K562 (cell line): Measurements from ENCODE around the gene TBL1Y. TPM values are rescaled to one million over a fixed set of nuclear protein-coding genes. Genes with fewer than 3 reads are reported as not detected.

Source experiments
- ATAC-seq: fragments of 200-7000 bp; cut with Tn5 transposase; 3 replicates; pipeline ENCODE4 v1.9.1; 2020; ENCODE audit warnings: moderate library complexity
- BruUV-seq: library from RNA; stranded (reverse); fragments of 400-500 nt; replicated peaks from 2 replicates; lab custom pipeline; 2021; lab: Mats Ljungman, UMichigan
- CTCF ChIA-PET: fragments of 300-600 bp; formaldehyde crosslinking; extraction: SDS; loops from one replicate; lab custom pipeline; 2021; ENCODE audit warnings: low intra/inter-chr PET ratio; lab: Yijun Ruan, JAX
- POLR2A ChIA-PET: fragments of 300-600, 350-650 bp; sonication (Branson Sonifier 250); formaldehyde crosslinking; extraction: SDS; loops from one replicate; lab custom pipeline; 2021; ENCODE audit warnings: antibody characterized with exemption, inconsistent platforms; lab: Yijun Ruan, JAX
- DNase-seq, 4 experiments: peaks; one replicate each; pipeline versions ENCODE4 v3.0.0 to v3.0.0-alpha.2; 2011 to 2018; ENCODE audit warnings: low spot score in 3 of 4, mixed read lengths in 3 of 4; ENCODE audit errors: extremely low read depth in 1 of 4
- FAIRE-seq: peaks from 2 replicates; lab custom pipeline; 2011; peaks lifted over from hg19 to GRCh38; lab: Jason Lieb, UNC
- H2AFZ ChIP-seq: 2 replicates; pipeline ENCODE4 v1.6.0; 2011; ENCODE audit warnings: low read depth, low read length, control low read depth, inconsistent platforms
- H3K27ac ChIP-seq: fragments of 200-600 bp; 3 replicates; pipeline ENCODE4 v1.8.0; 2011; ENCODE audit warnings: low read depth, mild to moderate bottlenecking, control low read depth, inconsistent platforms, low read length, moderate library complexity, mixed read lengths; ENCODE audit errors: extremely low read depth
- H3K27me3 ChIP-seq, 2 experiments: fragments of 300-600 bp in 1 of 2; 2 replicates in 1 of 2; 3 replicates in 1 of 2; pipeline versions ENCODE4 v1.6.0 to v1.8.0; 2011; ENCODE audit warnings: inconsistent platforms in 2 of 2, low read length in 2 of 2, mild to moderate bottlenecking in 1 of 2, mixed read lengths in 1 of 2, moderate library complexity in 1 of 2; ENCODE audit not compliant: control insufficient read depth in 2 of 2, insufficient read depth in 2 of 2
- H3K36me3 ChIP-seq: fragments of 300-600 bp; 3 replicates; pipeline ENCODE4 v1.8.0; 2011; ENCODE audit warnings: mild to moderate bottlenecking, low read length, inconsistent platforms; ENCODE audit not compliant: control insufficient read depth, insufficient read depth
- H3K4me1 ChIP-seq, 2 experiments: fragments of 200-600 bp in 1 of 2; replicated peaks in 1 of 2; 2 replicates in 1 of 2; 3 replicates in 1 of 2; pipeline versions ENCODE4 v1.5.1 to v1.8.0; 2011; ENCODE audit warnings: inconsistent platforms in 2 of 2, low read length in 2 of 2, mild to moderate bottlenecking in 1 of 2, mixed read lengths in 1 of 2, moderate library complexity in 1 of 2; ENCODE audit not compliant: control insufficient read depth in 2 of 2, insufficient read depth in 2 of 2
- H3K4me2 ChIP-seq: 2 replicates; pipeline ENCODE4 v1.6.1; 2011; ENCODE audit warnings: low read length, control low read depth, inconsistent platforms, mixed read lengths; ENCODE audit not compliant: insufficient read depth
- H3K4me3 ChIP-seq: fragments of 200-600 bp; sonication (generic), shearing (Covaris generic); 2 replicates; pipeline ENCODE4 v1.5.1; 2016; ENCODE audit warnings: control low read depth, inconsistent platforms
- H3K79me2 ChIP-seq: fragments of 200-600 bp; 3 replicates; pipeline ENCODE4 v1.8.0; 2011; ENCODE audit warnings: low read length, inconsistent platforms; ENCODE audit not compliant: control insufficient read depth, insufficient read depth
- H3K9ac ChIP-seq, 2 experiments: 2 replicates each; pipeline versions ENCODE4 v1.6.0 to v1.6.1; 2011; ENCODE audit warnings: low read depth in 2 of 2, low read length in 2 of 2, control low read depth in 1 of 2, inconsistent platforms in 1 of 2, mild to moderate bottlenecking in 1 of 2, mixed read lengths in 1 of 2; ENCODE audit not compliant: insufficient read depth in 1 of 2
- H3K9me1 ChIP-seq: one replicate; pipeline ENCODE4 v1.6.0; 2011; ENCODE audit warnings: inconsistent platforms, mild to moderate bottlenecking, low read length, moderate library complexity; ENCODE audit not compliant: control insufficient read depth, insufficient read depth
- H3K9me3 ChIP-seq: replicated peaks from 2 replicates; pipeline ENCODE4 v1.5.1; 2011; ENCODE audit warnings: low read depth, low read length, inconsistent platforms; ENCODE audit not compliant: control insufficient read depth, insufficient read depth
- H4K20me1 ChIP-seq: replicated peaks from 2 replicates; pipeline ENCODE4 v1.6.1; 2011; ENCODE audit warnings: low read length, inconsistent platforms, mixed read lengths; ENCODE audit not compliant: control insufficient read depth, insufficient read depth
- ILF3 ChIP-seq: fragments of 450-650 bp; IDR thresholded peaks from 2 replicates; pipeline ENCODE4 v1.6.1; 2018; ENCODE audit warnings: antibody characterized with exemption, mild to moderate bottlenecking, moderate library complexity, borderline replicate concordance
- NCOA6 ChIP-seq: fragments of 450-650 bp; IDR thresholded peaks from 2 replicates; pipeline ENCODE4 v1.6.1; 2017; ENCODE audit warnings: mild to moderate bottlenecking
- PATZ1 ChIP-seq: fragments of 250-450 bp; sonication (Bioruptor Pico); IDR thresholded peaks from 2 replicates; pipeline ENCODE4 v1.5.0; 2020; ENCODE audit warnings: mild to moderate bottlenecking, borderline replicate concordance
- THRB ChIP-seq: fragments of 450-650 bp; formaldehyde crosslinking; conservative IDR thresholded peaks from 2 replicates; pipeline ENCODE4 v1.4.0; 2022; ENCODE audit warnings: mild to moderate bottlenecking, missing genetic modification characterization
- WGBS: fragments of 100-300 bp; shearing (Covaris generic); methylation state at CpG from one replicate; pipeline ENCODE4 v1.1.6; 2016; ENCODE audit warnings: low coverage, mixed read lengths; ENCODE audit not compliant: insufficient coverage; ENCODE audit errors: missing lambda C conversion rate; 5-methylcytosine and 5-hydroxymethylcytosine counted together
- in situ Hi-C: fragments of 300-500 bp; cut with MboI; formaldehyde crosslinking; loops from 4 replicates; pipeline ENCODE4 v1.15.0; 2018; ENCODE audit warnings: inconsistent platforms, mixed read lengths
- intact Hi-C: fragments of 100-400 bp; cut with micrococcal nuclease; formaldehyde crosslinking; loops from 2 replicates; pipeline ENCODE4 v1.14.2; 2022
- polyA plus RNA-seq, 8 experiments: library from polyadenylated mRNA; depleted of rRNA in 4 of 8; stranded (reverse) in 5 of 8; unstranded in 3 of 8; fragments of >200 nt; fragmentation: Nextera tagmentation in 2 of 8; fragmentation: Illumina TruSeq in 1 of 8; extraction: Ambion mirVana in 2 of 8; extraction: Trizol in 1 of 8; gene quantifications; 2 replicates each; pipeline versions ENCODE4 v1.2.1 to v1.2.3, GENCODE V29; 2011 to 2014; ENCODE audit warnings: inconsistent platforms in 1 of 8, missing spikeins in 1 of 8
- total RNA-seq, 7 experiments: library from RNA; depleted of rRNA in 6 of 7; stranded (reverse); fragments of >200 nt in 6 of 7; fragmentation: Illumina TruSeq in 2 of 7; extraction: Trizol in 2 of 7; gene quantifications; 2 replicates each; pipeline versions ENCODE4 v1.2.1 to v1.2.3, GENCODE V29; 2011 to 2021; ENCODE audit warnings: low replicate concordance in 1 of 7
- TF ChIP-seq, protein P1 (sequence below), 2 experiments: fragments of 450-650 bp in 1 of 2; sonication (generic) in 1 of 2; formaldehyde crosslinking; conservative IDR thresholded peaks; 2 replicates each; pipeline versions ENCODE4 v1.4.0 to v1.8.1; 2020 to 2022; ENCODE audit warnings: mild to moderate bottlenecking in 1 of 2, missing genetic modification reagents in 1 of 2
- TF ChIP-seq, protein P2 (sequence below): IDR thresholded peaks from 2 replicates; pipeline ENCODE4 v1.6.1; 2016; ENCODE audit warnings: missing genetic modification characterization, missing compliant biosample characterization

Gene TBL1Y
- total and polyA plus RNA-seq, 9 of the 15 experiments (the other 6 are each of a cell fraction or from before 2014, with no cell fraction given), result not detected

GRCh38 chrY:7097021-7097420 is 186.5 kb downstream of the TBL1Y start (continued):
- TF ChIP-seq PATZ1 (CRISPR knock-in tag) (no peak), THRB (CRISPR knock-in tag) (no peak), NCOA6 (no peak)

- H2AFZ ChIP-seq, result no peak overlapping the region
- H3K9me3 ChIP-seq, result no peaks in the 10 kb centered on the region
- no peak overlapping the region for H3K4me3 ChIP-seq
- CTCF ChIA-PET, result no interaction called here
- H3K79me2 ChIP-seq, result no peaks in the 10 kb centered on the region
- H3K27me3 ChIP-seq, result no peaks in the 10 kb centered on the region
- POLR2A ChIA-PET, result no interaction called here
- no peaks in the 10 kb centered on the region for H3K36me3 ChIP-seq
- in situ Hi-C loops, result no loop called here
- TF ChIP-seq, protein P1, sequence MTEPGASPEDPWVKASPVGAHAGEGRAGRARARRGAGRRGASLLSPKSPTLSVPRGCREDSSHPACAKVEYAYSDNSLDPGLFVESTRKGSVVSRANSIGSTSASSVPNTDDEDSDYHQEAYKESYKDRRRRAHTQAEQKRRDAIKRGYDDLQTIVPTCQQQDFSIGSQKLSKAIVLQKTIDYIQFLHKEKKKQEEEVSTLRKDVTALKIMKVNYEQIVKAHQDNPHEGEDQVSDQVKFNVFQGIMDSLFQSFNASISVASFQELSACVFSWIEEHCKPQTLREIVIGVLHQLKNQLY (CRISPR knock-in tag; conservative IDR thresholded peaks at IDR 0.05), result no peak
- TF ChIP-seq, protein P2, sequence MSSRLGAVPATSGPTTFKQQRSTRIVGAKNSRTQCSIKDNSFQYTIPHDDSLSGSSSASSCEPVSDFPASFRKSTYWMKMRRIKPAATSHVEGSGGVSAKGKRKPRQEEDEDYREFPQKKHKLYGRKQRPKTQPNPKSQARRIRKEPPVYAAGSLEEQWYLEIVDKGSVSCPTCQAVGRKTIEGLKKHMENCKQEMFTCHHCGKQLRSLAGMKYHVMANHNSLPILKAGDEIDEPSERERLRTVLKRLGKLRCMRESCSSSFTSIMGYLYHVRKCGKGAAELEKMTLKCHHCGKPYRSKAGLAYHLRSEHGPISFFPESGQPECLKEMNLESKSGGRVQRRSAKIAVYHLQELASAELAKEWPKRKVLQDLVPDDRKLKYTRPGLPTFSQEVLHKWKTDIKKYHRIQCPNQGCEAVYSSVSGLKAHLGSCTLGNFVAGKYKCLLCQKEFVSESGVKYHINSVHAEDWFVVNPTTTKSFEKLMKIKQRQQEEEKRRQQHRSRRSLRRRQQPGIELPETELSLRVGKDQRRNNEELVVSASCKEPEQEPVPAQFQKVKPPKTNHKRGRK (tag), result no peak
- no peak for TF ChIP-seq ILF3
- H3K9me1 ChIP-seq, result no peaks in the 10 kb centered on the region
- no peak for DNase-seq
- no CpG with 5 or more reads among the region's 3 CpGs for WGBS
- H3K4me2 ChIP-seq, result no peak overlapping the region
- H3K4me1 ChIP-seq, result no peaks in the 10 kb centered on the region
- no TSS peak for BruUV-seq
- no peak for FAIRE-seq
- intact Hi-C loops, result no loop called here
- no peak overlapping the region for H3K27ac ChIP-seq
- ATAC-seq, result no peak
- H4K20me1 ChIP-seq, result no peaks in the 10 kb centered on the region
- no peak overlapping the region for H3K9ac ChIP-seq
These were observed 189.2 kb downstream of the TBL1Y start for GRCh38 chrY:7099742-7100141.
